ENCODE results near the gene WNT3. TPM values are rescaled to one million over a fixed set of nuclear protein-coding genes. Genes with fewer than 3 reads are reported as not detected.
A peak's percentile ranks its signal among the peaks of the same experiment; 100 is the strongest.

The WNT3 gene
- total and polyA plus RNA-seq, 10 of the 15 experiments (the other 5 are each of a cell fraction or from before 2014, with no cell fraction given) = 0.01 to 0.03 TPM; not detected in 8

DNA sequence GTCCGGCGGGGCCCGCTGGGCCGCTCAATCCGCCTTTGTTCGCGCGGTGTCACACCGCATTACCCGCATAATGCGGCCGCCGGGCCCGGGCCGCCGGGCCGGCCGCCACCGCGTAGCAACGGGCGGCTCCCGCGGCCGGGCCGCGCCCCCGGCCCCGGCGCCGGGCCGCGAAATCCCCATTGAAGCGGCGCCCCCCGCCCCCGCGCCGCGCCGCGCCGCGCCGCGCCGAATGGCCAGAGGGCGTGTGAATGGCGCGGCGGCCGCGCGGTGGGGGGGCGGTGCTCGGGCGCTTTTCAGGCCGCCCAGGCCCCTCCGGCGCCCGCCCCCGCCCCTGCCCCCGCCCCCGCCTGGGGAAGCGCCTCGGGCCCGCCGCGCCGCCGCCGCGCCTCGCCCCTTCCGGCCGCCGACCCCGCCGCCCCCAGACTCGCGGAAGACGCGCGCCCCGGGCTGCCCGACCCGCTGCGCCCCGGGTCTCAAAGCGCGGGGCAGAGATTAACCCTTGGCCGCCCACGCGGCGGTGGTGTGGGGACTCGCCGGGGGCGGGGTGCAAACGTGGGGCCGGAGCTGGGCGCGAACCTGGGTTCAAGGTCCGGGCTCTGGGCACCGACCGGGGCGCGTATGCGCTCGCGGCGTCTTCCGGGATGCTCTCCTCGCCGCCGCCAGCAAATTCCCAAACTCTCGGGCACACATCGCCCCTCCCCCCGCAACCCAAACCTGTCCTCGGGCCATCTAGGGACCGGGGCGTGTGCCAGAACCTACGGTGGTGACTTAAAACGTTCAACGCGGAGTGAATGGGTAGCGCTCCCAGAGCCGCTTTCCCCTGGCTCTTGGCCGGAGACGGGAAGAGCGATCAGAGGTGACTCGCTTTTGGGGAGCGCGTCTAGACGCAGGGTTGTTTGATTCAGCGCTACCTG is 46.7 kb downstream of the WNT3 start:
- Histone ChIP-seq H3K4me1 (ENCODE audit: control insufficient read depth, insufficient read depth, low read length) (0 out of 2 replicates have a peak, but pooled peaks cover 4% of the 10 kb centered on the region), H2AFZ (ENCODE audit: control insufficient read depth, low read depth, low read length) (peak overlapping the region; percentile 54), H3K4me2 (ENCODE audit: control insufficient read depth, insufficient read depth) (peak overlapping the region; percentile 95), H3K36me3 (ENCODE audit: control insufficient read depth in 2 of 2, insufficient read depth in 2 of 2, low read length in 1 of 2) (no peaks in the 10 kb centered on the region), H3K4me3 (peak overlapping the region; percentile 64), H3K9ac (ENCODE audit: control insufficient read depth, insufficient read depth, low read length) (no peak overlapping the region; the same call in 1 of the 2 replicates), H4K20me1 (ENCODE audit: control insufficient read depth, insufficient read depth) (no peaks in the 10 kb centered on the region), H3K9me3 (replicated peaks; ENCODE audit: control insufficient read depth, insufficient read depth, low read length) (no peaks in the 10 kb centered on the region), H3K27ac (ENCODE audit: control insufficient read depth, insufficient read depth) (no peak overlapping the region), H3K27me3 (replicated peaks in 1 of 2; ENCODE audit: control insufficient read depth in 2 of 2, insufficient read depth in 2 of 2, low read length in 1 of 2) (peaks cover 10 to 14% of the 10 kb centered on the region in 2 experiments; a peak in 3 of 4 replicates), H3K79me2 (ENCODE audit: control insufficient read depth, insufficient read depth, low read length) (no peaks in the 10 kb centered on the region)
- ChIA-PET POLR2A (no interaction called here), RAD21 (ENCODE audit: unreplicated experiment) (no interaction called here), SMC1A (ENCODE audit: uncharacterized antibody, unreplicated experiment) (no interaction called here), CTCF (no interaction called here)
- DNase-seq (ENCODE audit: low read depth, low spot score) = no peak
- no TSS peak for BruUV-seq (replicated peaks)
- in situ Hi-C loops (cut with MboI) (no loop called here), intact Hi-C loops (cut with micrococcal nuclease; ENCODE audit: unreplicated experiment) (loop anchor here (10.0 kb wide), 1 partner anchor 73 kb away; no protein-coding TSS in a partner anchor)
- no peak; the same call in 2 of the 3 replicates for ATAC-seq
- no peak for FAIRE-seq
- 1% methylated on average over 45 of the region's 135 CpGs for WGBS (ENCODE audit: insufficient coverage, insufficient replicate concordance, low lambda C conversion rate, missing lambda C conversion rate)
- TF ChIP-seq HDAC2 (IDR thresholded peaks at IDR 0.05) (no peak), CHD1 (IDR thresholded peaks at IDR 0.05; ENCODE audit: low read depth, low read length) (no peak), SMC3 (IDR thresholded peaks at IDR 0.05; ENCODE audit: borderline replicate concordance, low read length) (no peak), ZNF384 (IDR thresholded peaks at IDR 0.05; ENCODE audit: borderline replicate concordance, low read depth, low read length) (no peak), CHD2 (IDR thresholded peaks at IDR 0.05; ENCODE audit: borderline replicate concordance, low read depth, low read length) (no peak), SMAD5 (IDR thresholded peaks at IDR 0.05; ENCODE audit: low read depth) (no peak), STAT1 (conservative IDR thresholded peaks at IDR 0.05) (no peak), NBN (IDR thresholded peaks at IDR 0.05) (no peak), MEF2B (IDR thresholded peaks at IDR 0.05; ENCODE audit: partially characterized antibody, poor library complexity, severe bottlenecking) (no peak), IKZF1 (conservative IDR thresholded peaks at IDR 0.05) (peak; percentile 24; the same call in 1 of the 2 replicates)
- TF ChIP-seq, protein P1, sequence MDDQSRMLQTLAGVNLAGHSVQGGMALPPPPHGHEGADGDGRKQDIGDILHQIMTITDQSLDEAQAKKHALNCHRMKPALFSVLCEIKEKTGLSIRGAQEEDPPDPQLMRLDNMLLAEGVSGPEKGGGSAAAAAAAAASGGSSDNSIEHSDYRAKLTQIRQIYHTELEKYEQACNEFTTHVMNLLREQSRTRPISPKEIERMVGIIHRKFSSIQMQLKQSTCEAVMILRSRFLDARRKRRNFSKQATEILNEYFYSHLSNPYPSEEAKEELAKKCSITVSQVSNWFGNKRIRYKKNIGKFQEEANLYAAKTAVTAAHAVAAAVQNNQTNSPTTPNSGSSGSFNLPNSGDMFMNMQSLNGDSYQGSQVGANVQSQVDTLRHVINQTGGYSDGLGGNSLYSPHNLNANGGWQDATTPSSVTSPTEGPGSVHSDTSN (IDR thresholded peaks at IDR 0.05; ENCODE audit: insufficient replicate concordance, low read depth, low read length) = no peak
- TF ChIP-seq, protein P2, sequence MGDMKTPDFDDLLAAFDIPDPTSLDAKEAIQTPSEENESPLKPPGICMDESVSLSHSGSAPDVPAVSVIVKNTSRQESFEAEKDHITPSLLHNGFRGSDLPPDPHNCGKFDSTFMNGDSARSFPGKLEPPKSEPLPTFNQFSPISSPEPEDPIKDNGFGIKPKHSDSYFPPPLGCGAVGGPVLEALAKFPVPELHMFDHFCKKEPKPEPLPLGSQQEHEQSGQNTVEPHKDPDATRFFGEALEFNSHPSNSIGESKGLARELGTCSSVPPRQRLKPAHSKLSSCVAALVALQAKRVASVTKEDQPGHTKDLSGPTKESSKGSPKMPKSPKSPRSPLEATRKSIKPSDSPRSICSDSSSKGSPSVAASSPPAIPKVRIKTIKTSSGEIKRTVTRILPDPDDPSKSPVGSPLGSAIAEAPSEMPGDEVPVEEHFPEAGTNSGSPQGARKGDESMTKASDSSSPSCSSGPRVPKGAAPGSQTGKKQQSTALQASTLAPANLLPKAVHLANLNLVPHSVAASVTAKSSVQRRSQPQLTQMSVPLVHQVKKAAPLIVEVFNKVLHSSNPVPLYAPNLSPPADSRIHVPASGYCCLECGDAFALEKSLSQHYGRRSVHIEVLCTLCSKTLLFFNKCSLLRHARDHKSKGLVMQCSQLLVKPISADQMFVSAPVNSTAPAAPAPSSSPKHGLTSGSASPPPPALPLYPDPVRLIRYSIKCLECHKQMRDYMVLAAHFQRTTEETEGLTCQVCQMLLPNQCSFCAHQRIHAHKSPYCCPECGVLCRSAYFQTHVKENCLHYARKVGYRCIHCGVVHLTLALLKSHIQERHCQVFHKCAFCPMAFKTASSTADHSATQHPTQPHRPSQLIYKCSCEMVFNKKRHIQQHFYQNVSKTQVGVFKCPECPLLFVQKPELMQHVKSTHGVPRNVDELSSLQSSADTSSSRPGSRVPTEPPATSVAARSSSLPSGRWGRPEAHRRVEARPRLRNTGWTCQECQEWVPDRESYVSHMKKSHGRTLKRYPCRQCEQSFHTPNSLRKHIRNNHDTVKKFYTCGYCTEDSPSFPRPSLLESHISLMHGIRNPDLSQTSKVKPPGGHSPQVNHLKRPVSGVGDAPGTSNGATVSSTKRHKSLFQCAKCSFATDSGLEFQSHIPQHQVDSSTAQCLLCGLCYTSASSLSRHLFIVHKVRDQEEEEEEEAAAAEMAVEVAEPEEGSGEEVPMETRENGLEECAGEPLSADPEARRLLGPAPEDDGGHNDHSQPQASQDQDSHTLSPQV (IDR thresholded peaks at IDR 0.05) = no peak
- TF ChIP-seq, protein P3, sequence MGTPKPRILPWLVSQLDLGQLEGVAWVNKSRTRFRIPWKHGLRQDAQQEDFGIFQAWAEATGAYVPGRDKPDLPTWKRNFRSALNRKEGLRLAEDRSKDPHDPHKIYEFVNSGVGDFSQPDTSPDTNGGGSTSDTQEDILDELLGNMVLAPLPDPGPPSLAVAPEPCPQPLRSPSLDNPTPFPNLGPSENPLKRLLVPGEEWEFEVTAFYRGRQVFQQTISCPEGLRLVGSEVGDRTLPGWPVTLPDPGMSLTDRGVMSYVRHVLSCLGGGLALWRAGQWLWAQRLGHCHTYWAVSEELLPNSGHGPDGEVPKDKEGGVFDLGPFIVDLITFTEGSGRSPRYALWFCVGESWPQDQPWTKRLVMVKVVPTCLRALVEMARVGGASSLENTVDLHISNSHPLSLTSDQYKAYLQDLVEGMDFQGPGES (IDR thresholded peaks at IDR 0.05) = no peak
- TF ChIP-seq, protein P4, sequence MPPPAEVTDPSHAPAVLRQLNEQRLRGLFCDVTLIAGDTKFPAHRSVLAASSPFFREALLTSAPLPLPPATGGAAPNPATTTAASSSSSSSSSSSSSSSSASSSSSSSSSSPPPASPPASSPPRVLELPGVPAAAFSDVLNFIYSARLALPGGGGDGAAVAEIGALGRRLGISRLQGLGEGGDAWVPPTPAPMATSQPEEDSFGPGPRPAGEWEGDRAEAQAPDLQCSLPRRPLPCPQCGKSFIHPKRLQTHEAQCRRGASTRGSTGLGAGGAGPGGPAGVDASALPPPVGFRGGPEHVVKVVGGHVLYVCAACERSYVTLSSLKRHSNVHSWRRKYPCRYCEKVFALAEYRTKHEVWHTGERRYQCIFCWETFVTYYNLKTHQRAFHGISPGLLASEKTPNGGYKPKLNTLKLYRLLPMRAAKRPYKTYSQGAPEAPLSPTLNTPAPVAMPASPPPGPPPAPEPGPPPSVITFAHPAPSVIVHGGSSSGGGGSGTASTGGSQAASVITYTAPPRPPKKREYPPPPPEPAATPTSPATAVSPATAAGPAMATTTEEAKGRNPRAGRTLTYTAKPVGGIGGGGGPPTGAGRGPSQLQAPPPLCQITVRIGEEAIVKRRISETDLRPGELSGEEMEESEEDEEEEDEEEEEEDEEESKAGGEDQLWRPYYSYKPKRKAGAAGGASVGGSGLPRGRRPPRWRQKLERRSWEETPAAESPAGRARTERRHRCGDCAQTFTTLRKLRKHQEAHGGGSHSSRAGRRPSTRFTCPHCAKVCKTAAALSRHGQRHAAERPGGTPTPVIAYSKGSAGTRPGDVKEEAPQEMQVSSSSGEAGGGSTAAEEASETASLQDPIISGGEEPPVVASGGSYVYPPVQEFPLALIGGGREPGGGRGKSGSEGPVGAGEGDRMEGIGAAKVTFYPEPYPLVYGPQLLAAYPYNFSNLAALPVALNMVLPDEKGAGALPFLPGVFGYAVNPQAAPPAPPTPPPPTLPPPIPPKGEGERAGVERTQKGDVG (CRISPR knock-in tag; IDR thresholded peaks at IDR 0.05) = no peak

Measured in GM12878 (cell line).